HTR-8/SVneo (cell line): Measurements from ENCODE around the gene PRG2.
"Not testable (repeated sequence)": the region's sequence is repeated elsewhere in the genome, so short reads cannot be mapped to it uniquely, and the experiment has no call there.

Experiments used
- DNase-seq: peaks from one replicate; pipeline ENCODE4 v3.0.0; 2011; ENCODE audit warnings: low spot score, mixed read lengths; ENCODE audit not compliant: insufficient read length
- FAIRE-seq: peaks from 2 replicates; lab custom pipeline; 2011; peaks lifted over from hg19 to GRCh38; lab: Jason Lieb, UNC

The PRG2 gene

GRCh38 chr11:57374966-57375365, 15.5 kb downstream of the PRG2 start:
- DNase-seq (no peak), FAIRE-seq (no peak)

- FAIRE-seq (no peak), DNase-seq (no peak)
These were observed 17.3 kb downstream of the PRG2 start for GRCh38 chr11:57373146-57373545.

- FAIRE-seq (no peak), DNase-seq (no peak)
These were observed 19.5 kb downstream of the PRG2 start for GRCh38 chr11:57370941-57371340.

- DNase-seq (peak; percentile 22), FAIRE-seq (no peak)
These were observed 20.2 kb downstream of the PRG2 start for GRCh38 chr11:57370251-57370650.

- no peak for FAIRE-seq
- no peak for DNase-seq
These were observed 21.6 kb downstream of the PRG2 start for GRCh38 chr11:57368845-57369232.

- DNase-seq = no peak
- no peak for FAIRE-seq
These were observed 22.2 kb downstream of the PRG2 start for GRCh38 chr11:57368106-57368844.

- FAIRE-seq = no peak
These were observed 25.4 kb downstream of the PRG2 start for GRCh38 chr11:57364851-57365660.

GRCh38 chr11:57363131-57364080, 27.0 kb downstream of the PRG2 start:
- no peak for DNase-seq
- FAIRE-seq = no peak

More at GRCh38 chr11:57364851-57365660, 25.4 kb downstream of the PRG2 start:
- DNase-seq = no peak

GRCh38 chr11:57361926-57362325, 28.5 kb downstream of the PRG2 start:
- no peak for FAIRE-seq
- no peak for DNase-seq

- not testable (repeated sequence) for DNase-seq, FAIRE-seq
These were observed 29.0 kb downstream of the PRG2 start for GRCh38 chr11:57361420-57361819.

GRCh38 chr11:57360991-57361390, 29.5 kb downstream of the PRG2 start:
- no peak for FAIRE-seq

GRCh38 chr11:57359896-57360690, 30.4 kb downstream of the PRG2 start:
- FAIRE-seq (no peak), DNase-seq (no peak)

More at GRCh38 chr11:57360991-57361390, 29.5 kb downstream of the PRG2 start:
- DNase-seq = no peak

GRCh38 chr11:57359396-57359795, 31.1 kb downstream of the PRG2 start:
- FAIRE-seq = no peak

GRCh38 chr11:57358991-57359390, 31.5 kb downstream of the PRG2 start:
- FAIRE-seq (no peak), DNase-seq (no peak)

More at GRCh38 chr11:57359396-57359795, 31.1 kb downstream of the PRG2 start:
- DNase-seq = no peak

GRCh38 chr11:57358543-57358961, 31.9 kb downstream of the PRG2 start:
- no peak for FAIRE-seq
- no peak for DNase-seq

- DNase-seq (no peak), FAIRE-seq (no peak)
These were observed 32.6 kb downstream of the PRG2 start for GRCh38 chr11:57357856-57358255.

GRCh38 chr11:57357310-57357709, 33.1 kb downstream of the PRG2 start:
- no peak for FAIRE-seq
- no peak for DNase-seq

- DNase-seq (no peak), FAIRE-seq (no peak)
These were observed 34.2 kb downstream of the PRG2 start for GRCh38 chr11:57356268-57356667.

- FAIRE-seq (peak; percentile 57), DNase-seq (no peak)
These were observed 35.8 kb downstream of the PRG2 start for GRCh38 chr11:57354699-57355098.
